PC-9 (cell line): ENCODE data around the gene PLCB3.

ENCODE experiments used
- CTCF ChIP-seq: fragments of 200-600 bp; sonication (generic); conservative IDR thresholded peaks from 2 replicates; pipeline ENCODE4 v1.6.1; 2017; ENCODE audit warnings: mixed run types, antibody characterized with exemption, mild to moderate bottlenecking, moderate library complexity
- EZH2 ChIP-seq: fragments of 200-600 bp; sonication (generic); IDR thresholded peaks from 2 replicates; pipeline ENCODE4 v1.8.0; 2017; ENCODE audit warnings: antibody characterized with exemption, low read depth

GRCh38 chr11:64235437-64236161 lies 15.7 kb upstream of the PLCB3 start:
- no peak for TF ChIP-seq CTCF
- TF ChIP-seq EZH2, result no peak
